GM21528 (cell line): Measurements from ENCODE around the gene MOGAT1.
"Not testable (repeated sequence)": the region's sequence is repeated elsewhere in the genome, so short reads cannot be mapped to it uniquely, and the experiment has no call there.

ENCODE experiments used
- ATAC-seq: cut with Tn5 transposase; IDR thresholded peaks from one replicate; pipeline ENCODE4 v1.9.1; 2021; ENCODE audit warnings: mild to moderate bottlenecking, moderate library complexity; ENCODE audit not compliant: unreplicated experiment, low FRiP score

MOGAT1 gene

DNA sequence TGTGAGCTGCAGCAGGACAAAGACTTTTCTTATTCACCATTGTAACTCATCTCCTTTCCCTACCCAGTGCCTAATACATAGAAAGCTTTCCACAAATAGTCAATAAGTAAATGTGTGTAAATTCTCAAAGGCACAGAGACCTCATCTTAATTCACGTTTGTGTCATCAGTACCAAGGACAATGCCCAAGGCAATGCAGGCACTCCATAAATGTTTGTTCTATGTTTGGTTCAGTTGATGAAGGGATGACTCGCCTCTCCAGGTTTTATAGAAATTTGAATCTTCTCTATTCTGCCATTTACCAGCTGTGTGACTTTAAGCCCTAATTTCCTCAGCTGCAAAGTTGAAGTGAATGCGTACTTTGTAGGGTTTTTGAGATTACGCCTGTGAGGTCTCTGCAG is 2.1 kb upstream of the MOGAT1 start:
- no peak for ATAC-seq

DNA sequence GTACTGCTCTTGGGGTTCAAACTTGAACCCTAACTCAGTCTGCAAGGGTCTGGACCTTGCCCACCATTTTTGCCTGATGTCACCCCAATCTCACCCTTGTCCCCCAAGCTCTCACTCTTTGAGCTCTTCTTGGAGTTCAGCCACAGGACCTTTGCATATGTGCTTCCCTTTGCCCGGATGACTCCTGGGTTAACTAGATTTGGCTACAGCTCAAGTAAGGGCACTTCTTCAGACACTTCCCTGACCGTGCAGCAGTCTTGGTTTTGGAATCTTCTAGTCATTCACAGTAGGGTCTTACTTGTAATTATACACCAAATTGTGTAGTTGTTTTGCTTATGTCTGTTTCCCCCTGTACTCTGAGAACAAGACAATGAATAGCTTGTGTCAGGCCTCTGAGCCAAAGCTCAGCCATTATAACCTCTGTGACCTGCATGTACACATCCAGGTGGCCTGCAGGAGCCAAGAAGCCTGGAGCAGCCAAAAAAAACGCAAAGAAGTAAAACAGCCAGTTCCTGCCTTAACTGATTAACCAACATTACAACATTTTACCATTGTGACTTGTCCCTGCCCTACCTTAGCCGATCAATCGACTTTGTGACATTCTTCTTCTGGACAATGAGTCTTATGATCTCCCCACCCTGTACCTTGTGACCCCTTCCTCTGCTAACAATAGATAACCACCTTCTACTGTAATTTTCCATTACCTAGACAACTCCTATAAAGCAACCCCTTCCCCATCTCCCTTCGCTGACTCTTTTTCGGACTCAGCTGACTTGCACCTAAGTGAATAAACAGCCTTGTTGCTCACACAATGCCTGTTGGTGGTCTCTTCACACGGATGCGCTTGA is 1.0 kb upstream of the MOGAT1 start:
- no peak for ATAC-seq

DNA sequence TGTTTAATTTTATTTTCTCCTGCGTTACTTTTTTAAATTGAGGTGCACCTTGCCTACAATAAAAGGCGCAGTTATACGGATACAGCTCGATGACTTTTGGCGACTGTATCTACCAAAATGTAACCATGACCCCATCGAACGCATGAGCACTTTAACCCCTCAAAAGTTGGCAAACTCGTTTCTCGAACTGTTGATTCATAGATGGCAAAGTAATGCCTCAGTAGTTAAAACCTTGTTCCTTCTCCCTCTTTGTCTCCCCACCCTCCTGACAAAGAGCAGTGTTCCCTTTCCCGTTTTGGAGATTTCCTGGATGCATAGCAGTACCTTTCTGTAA is 577 bp downstream of the MOGAT1 start:
- ATAC-seq = no peak

DNA sequence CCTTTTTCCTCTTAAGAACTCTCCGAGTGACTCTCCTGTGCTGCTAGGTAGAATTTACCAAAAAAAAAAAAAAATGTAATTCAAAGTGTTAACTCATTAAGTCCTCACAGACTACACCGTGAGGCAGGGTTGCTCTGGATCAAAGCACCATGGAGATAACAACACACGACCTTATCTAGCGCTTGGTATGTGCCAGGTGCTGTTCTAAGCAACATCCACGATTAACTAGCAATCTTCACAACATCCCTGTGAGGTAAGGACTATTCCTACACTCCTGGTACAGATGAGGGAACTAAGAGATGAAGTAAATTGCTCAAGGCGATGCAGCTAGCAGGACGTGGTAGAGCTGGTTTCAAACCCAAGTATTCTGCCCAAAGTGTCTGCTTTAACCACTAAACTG is 1.8 kb downstream of the MOGAT1 start:
- ATAC-seq = no peak

DNA sequence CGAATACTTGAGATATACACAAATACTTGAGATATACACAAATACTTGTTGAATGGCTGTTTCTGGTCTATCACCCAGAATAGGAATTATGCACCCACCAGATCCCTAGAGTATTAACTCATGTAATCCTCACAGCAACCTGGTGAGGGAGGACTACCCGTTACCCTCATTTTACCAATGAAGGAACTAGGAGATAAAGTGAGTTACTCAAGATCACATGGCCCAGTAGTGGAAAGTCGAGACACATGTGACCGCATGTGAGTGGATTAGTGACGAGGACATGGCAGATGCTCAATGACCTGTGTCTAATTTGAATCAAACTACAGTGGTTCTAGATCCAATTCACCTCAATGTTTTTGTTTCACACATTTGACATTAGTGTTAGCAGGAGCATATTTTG is 2.4 kb downstream of the MOGAT1 start:
- no peak for ATAC-seq

DNA sequence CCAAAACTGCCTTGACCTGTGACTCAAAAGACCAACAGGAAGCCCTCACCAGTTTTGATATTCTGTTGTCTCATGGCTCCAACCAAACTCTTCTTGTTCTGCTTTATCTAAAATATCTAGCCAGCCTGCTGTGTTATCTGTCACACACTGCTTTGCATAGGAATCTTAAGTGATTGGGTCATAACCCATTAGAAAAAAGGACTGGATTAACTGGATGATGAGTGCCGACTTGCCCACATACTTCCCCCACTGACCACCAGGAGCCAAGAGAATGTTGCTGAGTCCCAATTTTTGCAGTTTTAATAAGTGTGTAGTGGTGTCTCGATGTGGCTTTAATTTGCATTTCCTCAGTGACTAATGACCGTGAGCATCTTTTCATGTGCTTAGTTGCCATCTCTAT is 6.5 kb downstream of the MOGAT1 start:
- no peak for ATAC-seq

DNA sequence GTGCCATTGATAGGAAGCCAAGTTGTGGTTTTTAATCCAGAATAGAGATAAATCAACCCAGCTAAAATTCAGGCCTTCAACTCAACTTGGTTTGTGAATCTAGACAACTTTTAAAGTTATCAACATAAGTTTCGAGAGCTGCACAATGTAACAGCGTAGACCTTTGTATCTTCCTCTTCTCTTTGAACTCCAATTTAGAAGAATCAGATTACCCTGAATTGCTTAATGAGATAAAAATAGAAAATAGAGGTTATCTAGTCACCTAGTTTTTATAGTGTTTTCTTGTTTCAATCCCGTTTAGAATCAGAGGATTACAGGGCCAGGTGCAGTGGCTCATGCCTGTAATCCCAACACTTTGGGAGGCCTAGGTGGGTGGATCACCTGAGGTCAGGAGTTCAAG is 12.3 kb downstream of the MOGAT1 start:
- ATAC-seq = no peak

DNA sequence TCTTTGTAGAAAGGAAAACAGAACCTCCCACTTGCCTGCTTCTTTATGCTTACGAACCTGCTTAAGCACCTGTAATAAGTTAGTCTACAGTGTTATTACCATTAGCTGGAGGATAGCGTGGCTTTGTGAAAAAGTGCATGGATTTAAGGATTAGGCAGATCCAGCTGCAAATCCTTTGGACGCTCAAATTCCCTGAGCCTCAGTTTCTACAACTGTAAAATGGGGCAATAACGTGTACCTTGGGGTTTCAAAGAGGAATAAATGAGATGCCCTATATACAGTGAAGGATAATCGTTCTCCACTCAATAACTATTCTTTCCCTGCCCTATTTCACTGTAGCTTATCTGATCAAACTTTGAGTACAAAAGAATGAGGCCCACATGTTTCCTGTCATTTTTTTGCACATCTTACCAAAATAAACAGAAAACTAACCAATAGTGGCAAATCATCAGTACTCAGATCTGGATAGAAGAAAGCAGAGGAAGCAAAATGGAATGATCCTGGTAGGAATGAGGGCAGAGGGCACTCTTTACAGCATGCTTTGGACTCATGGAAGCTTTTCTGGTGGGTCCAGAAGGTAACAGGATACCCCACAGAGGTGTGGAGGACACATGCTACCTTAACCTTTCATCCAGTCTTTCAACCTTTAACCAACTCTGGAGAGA is 14.8 kb downstream of the MOGAT1 start:
- no peak for ATAC-seq

DNA sequence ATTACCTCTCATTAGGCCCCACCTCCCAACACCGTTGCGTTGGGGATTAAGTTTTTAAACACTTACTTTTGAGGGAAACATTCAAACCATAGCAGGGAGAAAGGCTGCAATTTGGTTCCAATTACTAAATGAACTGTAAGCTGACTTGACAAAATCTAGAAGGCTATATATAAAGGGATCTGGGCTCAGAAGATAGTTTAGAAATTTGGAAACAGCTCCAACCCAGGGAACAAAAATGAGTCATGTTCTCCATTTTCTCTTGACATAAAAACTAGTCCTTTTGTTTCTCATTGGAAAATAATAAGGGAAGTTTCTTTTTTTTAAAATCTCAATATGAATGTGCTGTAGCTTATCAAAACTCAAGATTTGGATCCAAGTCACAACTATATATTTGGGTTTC is 17.5 kb downstream of the MOGAT1 start:
- no peak for ATAC-seq

DNA sequence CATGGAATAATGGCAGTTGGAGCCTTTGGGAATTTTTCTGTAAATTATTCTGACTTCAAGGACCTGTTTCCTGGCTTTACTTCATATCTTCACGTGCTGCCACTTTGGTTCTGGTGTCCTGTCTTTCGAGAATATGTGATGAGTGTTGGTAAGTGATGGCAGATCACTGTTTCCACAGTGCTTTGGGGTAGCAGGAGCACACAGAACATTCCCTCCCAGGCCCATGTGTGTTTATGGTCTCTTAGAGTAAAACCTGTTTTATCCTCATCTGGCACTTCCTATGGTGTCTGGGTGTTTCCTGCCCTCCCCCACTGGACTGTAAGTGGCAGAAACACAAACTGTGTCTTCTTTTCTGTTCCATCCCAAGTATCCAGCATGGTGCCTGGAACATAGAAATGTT is 17.9 kb downstream of the MOGAT1 start:
- no peak for ATAC-seq

DNA sequence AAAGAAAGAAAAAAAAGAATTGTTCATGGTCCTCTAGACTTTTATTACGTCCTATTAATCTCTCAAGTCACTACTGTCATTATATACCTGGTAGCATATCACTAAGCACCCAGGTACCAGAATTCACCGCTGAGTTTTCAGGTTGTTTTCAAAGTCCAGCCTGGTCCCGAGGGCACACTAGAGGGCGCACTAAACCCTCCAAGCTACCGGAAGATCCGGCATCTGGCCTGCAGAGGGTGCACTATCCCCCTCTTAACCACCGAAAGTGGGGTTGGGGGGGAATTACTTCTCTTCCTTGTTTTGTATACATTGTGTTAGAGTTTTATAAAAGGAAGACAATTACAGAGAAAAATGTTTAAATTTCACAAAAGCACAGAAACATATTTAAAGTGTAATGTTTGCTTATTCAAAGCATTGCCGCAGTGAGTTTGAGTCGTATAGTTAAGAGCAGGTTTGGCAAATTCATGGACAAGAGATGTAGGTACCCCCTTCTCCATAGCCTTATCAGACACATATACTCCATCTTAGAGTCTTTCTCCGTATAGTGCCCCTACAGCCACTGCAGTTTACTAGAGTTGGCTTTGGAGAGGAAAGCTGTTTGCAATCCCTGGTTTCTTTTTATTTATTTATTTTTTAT is 19.2 kb downstream of the MOGAT1 start:
- ATAC-seq = peak; percentile 95

DNA sequence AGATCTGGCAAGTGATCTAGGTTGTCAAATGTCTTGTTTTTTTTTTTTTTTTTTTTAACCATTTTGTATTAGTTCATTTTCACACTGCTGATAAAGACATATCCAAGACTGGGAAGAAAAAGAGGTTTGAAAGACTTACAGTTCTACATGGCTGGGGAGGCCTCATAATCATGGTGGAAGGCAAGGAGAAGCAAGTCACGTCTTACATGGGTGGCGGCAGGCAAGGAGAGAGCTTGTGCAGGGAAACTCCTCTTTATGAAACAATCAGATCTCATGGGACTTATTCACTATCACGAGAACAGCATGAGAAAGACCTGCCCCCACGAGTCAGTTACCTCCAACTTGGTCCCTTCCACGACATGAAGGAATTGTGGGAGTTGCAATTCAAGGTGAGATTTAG is 22.0 kb downstream of the MOGAT1 start:
- ATAC-seq = not testable (repeated sequence)

DNA sequence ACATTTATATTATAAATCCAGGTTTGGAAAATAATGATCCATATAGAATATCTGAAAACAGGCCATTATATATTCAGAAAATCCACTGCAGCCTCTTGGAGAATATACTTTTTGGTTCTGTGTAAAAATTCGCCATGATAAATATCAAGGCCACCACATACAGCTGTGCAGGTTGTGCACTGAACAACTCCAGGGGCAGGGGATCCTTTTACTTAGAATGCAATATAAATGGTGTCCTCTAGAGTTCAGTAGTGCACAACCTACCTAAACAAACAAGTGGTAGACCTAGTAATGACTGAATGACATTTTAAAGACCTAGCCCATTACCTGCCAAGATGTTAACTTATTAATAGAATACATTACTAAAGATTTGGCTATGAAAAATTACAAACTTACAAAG is 22.4 kb downstream of the MOGAT1 start:
- ATAC-seq = peak; percentile 45

DNA sequence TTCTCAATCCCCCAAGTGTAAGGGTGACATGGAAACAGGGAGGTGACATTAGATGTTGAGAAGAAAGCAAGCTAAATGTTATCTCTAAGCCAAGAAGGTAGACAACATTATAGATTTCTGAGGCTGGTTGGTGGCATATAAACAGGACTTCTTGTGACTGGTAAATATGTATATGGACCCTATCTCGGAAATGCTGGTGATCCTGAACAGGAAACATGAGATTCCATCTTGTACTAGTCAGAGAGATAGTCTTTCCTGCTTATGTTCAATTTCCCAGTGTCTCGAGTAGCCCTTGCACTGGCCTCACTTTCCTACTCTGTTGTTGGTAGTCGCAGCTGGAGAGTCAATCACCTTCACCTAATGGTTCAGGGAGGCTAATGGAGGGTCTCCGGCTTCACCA is 26.8 kb downstream of the MOGAT1 start:
- ATAC-seq = no peak

DNA sequence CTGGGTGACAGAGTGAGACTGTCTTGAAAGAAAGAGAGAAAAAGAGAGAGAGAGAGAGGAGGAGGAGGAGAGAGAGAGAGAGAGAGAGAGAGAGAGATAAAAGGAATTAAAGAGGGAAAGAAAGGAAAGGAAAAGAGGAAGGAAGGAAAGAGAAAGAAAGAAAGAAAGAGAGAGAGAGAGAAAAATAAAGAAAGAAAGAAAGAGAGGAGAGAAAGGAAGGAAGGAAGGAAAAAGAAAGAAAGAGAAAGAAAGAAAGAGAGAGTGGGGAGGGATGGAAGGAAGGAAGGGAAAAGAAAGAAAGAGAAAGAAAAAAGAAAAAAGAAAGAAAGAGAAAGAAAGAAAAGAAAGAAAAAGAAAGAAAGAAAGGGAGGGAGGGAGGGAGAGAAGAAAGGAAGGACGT is 29.8 kb downstream of the MOGAT1 start:
- ATAC-seq = no peak

DNA sequence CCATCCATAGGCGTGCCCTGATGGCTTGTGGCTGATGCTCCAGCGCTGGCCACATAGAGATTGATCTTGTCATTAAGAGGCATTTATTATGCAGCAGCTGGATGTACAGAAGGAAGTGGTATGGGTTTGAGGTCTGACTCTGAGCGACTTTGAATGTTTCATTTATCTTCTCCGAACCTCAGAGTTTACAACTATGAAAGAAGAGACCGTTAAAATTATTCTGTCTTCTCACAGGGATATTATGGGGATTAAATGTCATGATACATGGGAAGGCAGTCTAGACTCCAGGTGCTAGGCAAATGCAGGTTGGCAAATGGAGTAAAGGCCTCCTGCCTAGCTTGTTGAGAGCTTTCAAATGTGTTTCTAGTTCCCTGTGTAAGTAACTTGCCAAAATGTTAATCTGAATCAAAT is 30.3 kb downstream of the MOGAT1 start:
- no peak for ATAC-seq

DNA sequence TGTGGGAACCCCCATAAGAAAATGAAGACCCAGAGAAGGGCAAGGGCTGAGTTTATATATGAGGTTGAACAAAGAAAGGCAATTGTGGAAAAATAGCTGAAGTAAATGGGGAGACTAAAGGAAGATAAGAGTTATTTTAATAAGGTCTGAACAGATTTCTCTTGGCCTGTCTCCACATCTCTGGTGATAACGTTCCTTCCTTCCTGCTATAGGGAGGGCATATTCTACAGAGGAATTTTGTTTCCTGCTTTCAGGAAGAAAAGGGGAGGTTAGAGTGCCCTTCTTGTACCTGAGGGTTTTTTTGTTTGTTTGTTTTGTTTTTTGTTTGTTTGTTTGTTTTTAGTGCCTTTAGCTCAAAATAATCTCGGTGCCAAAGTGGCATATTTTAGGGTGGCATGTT is 31.6 kb downstream of the MOGAT1 start:
- no peak for ATAC-seq

DNA sequence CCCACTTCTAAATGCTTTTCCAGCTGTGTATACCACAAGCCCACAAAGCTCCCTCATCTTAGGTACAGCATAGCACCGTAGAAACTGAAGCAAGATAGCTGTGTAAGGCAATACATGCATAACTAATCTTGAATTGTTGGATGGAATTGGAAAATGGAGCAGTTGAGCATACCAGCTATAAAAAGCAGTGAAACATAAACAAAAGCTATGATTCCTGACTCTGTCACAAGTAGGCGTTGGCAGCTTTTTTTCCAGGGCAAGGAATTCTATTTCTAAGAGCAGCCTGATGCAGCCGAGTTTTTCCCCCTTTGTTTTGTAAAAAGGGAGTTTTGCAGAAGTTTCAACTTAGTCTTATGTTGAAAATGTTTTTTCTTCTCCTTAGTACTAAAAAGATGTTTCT is 32.4 kb downstream of the MOGAT1 start:
- no peak for ATAC-seq

DNA sequence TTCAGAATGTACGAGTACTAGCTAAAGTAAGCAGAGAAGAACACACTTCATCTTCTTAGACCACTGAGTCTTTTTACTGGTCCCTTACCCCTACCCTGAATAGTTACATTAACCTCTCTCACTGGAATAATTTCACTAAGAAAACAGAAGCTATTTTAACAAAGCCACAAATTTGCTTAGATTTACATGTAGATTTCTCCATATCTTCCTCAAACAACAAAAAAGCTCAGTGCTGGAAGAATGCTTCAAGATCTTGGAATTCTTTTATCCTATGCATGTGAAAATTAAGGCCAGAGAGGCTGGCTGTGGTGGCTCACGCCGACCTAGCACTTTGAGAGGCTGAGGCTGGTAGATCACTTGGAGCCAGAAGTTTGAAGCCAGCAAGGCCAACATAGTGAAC is 35.2 kb downstream of the MOGAT1 start:
- no peak for ATAC-seq

DNA sequence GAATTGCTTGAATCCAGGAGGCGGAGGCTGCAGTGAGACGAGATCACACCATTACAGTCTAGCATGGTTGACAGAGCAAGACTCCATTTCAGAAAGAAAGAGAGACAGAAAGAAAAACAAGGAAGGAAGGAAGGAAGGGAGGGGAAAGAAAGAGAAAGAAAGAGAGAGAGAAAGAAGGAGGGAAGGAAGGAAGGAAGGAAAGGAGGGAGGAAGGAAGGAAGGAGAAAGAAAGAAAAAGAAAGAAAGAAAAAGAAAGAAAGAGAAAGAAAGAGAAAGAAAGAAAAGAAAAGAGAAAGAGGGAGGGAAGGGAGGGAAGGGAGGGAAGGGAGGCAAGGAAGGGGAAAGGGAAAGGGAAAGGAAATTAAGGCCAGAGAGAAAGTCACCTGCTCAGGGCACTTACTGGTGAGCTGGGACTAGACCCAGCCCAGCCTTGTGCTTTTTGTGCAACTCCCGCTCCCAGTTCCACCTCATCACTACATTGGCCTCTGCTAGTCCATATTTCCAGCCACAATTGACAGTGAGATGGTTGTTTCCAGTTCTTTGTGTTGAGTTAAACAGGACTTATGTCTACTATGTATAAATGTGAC is 35.7 kb downstream of the MOGAT1 start:
- no peak for ATAC-seq

DNA sequence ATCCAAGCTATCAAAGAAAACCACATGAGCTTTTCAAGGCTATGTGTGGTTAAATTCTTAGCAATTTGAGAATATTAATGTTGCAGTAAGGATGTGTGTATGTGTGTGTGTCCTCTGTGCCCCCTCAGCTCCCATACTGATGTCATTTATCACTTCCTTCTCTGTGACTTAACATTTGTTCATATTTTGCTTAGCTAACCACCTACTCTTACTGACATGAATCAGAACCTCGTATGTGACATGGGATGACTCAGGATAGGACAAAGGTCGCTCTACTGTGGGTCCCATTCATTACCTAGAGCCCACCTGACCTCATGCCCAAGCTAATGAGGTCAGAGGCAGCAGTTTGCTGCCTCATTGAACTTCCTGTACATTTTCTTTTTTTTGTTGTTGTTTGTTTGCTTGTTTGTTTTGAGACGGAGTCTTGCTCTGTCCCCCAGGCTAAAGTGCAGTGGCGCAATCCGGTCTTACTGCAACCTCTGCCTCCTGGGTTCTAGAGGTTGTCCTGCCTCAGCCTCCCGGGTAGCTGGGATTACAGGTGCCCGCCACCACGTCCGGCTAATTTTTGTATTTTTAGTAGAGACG is 36.3 kb downstream of the MOGAT1 start:
- peak; percentile 46 for ATAC-seq
